Measurements from ENCODE around the gene GPRIN3. TPM values are rescaled to one million over a fixed set of nuclear protein-coding genes. Genes with fewer than 3 reads are reported as not detected.
A peak's percentile ranks its signal among the peaks of the same experiment; 100 is the strongest.
"Not testable (repeated sequence)": the region's sequence is repeated elsewhere in the genome, so short reads cannot be mapped to it uniquely, and the experiment has no call there.

The GPRIN3 gene
- total RNA-seq, 1 donor from 2014 or later = 6.1 TPM

- DNase-seq (ENCODE audit: extremely low spot score in 2 of 2) = no peak
- no peak for TF ChIP-seq POLR2A (IDR thresholded peaks at IDR 0.05)
- TF ChIP-seq POLR2AphosphoS5 (IDR thresholded peaks at IDR 0.05; ENCODE audit: insufficient read depth in 1 of 2, low read depth in 1 of 2) = no peak
- TF ChIP-seq CTCF (IDR thresholded peaks at IDR 0.05) = no peak
- intact Hi-C loops (cut with DNase I) = no loop called here
Observed at GRCh38 chr4:89259301-89260028, 48.1 kb downstream of the GPRIN3 start.

GRCh38 chr4:89258506-89258905 lies 49.1 kb downstream of the GPRIN3 start:
- intact Hi-C loops (cut with DNase I) = no loop called here
- Histone ChIP-seq H3K4me3 (no peak overlapping the region), H3K36me3 (no peaks in the 10 kb centered on the region), H3K4me1 (no peaks in the 10 kb centered on the region), H3K27me3 (no peaks in the 10 kb centered on the region), H3K27ac (no peak overlapping the region), H3K9me3 (no peaks in the 10 kb centered on the region)
- DNase-seq (ENCODE audit: extremely low spot score in 2 of 2) = no peak
- TF ChIP-seq POLR2AphosphoS5 (IDR thresholded peaks at IDR 0.05; ENCODE audit: insufficient read depth in 1 of 2, low read depth in 1 of 2) (no peak), CTCF (IDR thresholded peaks at IDR 0.05) (no peak), POLR2A (IDR thresholded peaks at IDR 0.05) (no peak)

More at GRCh38 chr4:89259301-89260028, 48.1 kb downstream of the GPRIN3 start:
- Histone ChIP-seq H3K4me3 (no peak overlapping the region), H3K36me3 (no peaks in the 10 kb centered on the region), H3K27ac (no peak overlapping the region), H3K4me1 (no peaks in the 10 kb centered on the region), H3K9me3 (no peaks in the 10 kb centered on the region), H3K27me3 (no peaks in the 10 kb centered on the region)

- H3K4me1 ChIP-seq = no peaks in the 10 kb centered on the region
- H3K36me3 ChIP-seq = no peaks in the 10 kb centered on the region
- TF ChIP-seq CTCF (IDR thresholded peaks at IDR 0.05) (no peak), POLR2A (IDR thresholded peaks at IDR 0.05) (no peak), POLR2AphosphoS5 (IDR thresholded peaks at IDR 0.05; ENCODE audit: insufficient read depth in 1 of 2, low read depth in 1 of 2) (no peak)
- intact Hi-C loops (cut with DNase I) = no loop called here
- no peaks in the 10 kb centered on the region for H3K9me3 ChIP-seq
- no peak overlapping the region for H3K4me3 ChIP-seq
- no peak overlapping the region for H3K27ac ChIP-seq
- no peak for DNase-seq (ENCODE audit: extremely low spot score in 2 of 2)
- H3K27me3 ChIP-seq = no peaks in the 10 kb centered on the region
Observed at GRCh38 chr4:89257376-89257775, 50.2 kb downstream of the GPRIN3 start.

- TF ChIP-seq CTCF (IDR thresholded peaks at IDR 0.05) (no peak), POLR2A (IDR thresholded peaks at IDR 0.05) (no peak), POLR2AphosphoS5 (IDR thresholded peaks at IDR 0.05; ENCODE audit: insufficient read depth in 1 of 2, low read depth in 1 of 2) (no peak)
- no peaks in the 10 kb centered on the region for H3K4me1 ChIP-seq
- no peaks in the 10 kb centered on the region for H3K36me3 ChIP-seq
- H3K9me3 ChIP-seq = no peaks in the 10 kb centered on the region
- intact Hi-C loops (cut with DNase I) = no loop called here
- H3K27ac ChIP-seq = no peak overlapping the region
- H3K27me3 ChIP-seq = no peaks in the 10 kb centered on the region
- no peak overlapping the region for H3K4me3 ChIP-seq
- no peak for DNase-seq (ENCODE audit: extremely low spot score in 2 of 2)
Observed at GRCh38 chr4:89256203-89256800, 51.3 kb downstream of the GPRIN3 start.

GRCh38 chr4:89254847-89255246 lies 52.8 kb downstream of the GPRIN3 start:
- TF ChIP-seq CTCF (IDR thresholded peaks at IDR 0.05) (peak in 2 of 3 experiments; percentile 29 to 45), POLR2AphosphoS5 (IDR thresholded peaks at IDR 0.05; ENCODE audit: insufficient read depth in 1 of 2, low read depth in 1 of 2) (no peak), POLR2A (IDR thresholded peaks at IDR 0.05) (no peak)
- no peak for DNase-seq (ENCODE audit: extremely low spot score in 2 of 2)
- H3K36me3 ChIP-seq = no peaks in the 10 kb centered on the region
- no peak overlapping the region for H3K27ac ChIP-seq
- H3K9me3 ChIP-seq = no peaks in the 10 kb centered on the region
- H3K27me3 ChIP-seq = no peaks in the 10 kb centered on the region
- intact Hi-C loops (cut with DNase I) = no loop called here
- no peak overlapping the region for H3K4me3 ChIP-seq
- no peaks in the 10 kb centered on the region for H3K4me1 ChIP-seq

GRCh38 chr4:89254347-89254746 lies 53.3 kb downstream of the GPRIN3 start:
- H3K27me3 ChIP-seq; intact Hi-C loops (cut with DNase I); H3K4me1 ChIP-seq; DNase-seq (ENCODE audit: extremely low spot score in 2 of 2); H3K36me3 ChIP-seq; H3K4me3 ChIP-seq; H3K27ac ChIP-seq; H3K9me3 ChIP-seq: not testable (repeated sequence)

Data from vagina (tissue), 2 donors.